ENCODE results near the gene DDC.

The DDC gene

DNA sequence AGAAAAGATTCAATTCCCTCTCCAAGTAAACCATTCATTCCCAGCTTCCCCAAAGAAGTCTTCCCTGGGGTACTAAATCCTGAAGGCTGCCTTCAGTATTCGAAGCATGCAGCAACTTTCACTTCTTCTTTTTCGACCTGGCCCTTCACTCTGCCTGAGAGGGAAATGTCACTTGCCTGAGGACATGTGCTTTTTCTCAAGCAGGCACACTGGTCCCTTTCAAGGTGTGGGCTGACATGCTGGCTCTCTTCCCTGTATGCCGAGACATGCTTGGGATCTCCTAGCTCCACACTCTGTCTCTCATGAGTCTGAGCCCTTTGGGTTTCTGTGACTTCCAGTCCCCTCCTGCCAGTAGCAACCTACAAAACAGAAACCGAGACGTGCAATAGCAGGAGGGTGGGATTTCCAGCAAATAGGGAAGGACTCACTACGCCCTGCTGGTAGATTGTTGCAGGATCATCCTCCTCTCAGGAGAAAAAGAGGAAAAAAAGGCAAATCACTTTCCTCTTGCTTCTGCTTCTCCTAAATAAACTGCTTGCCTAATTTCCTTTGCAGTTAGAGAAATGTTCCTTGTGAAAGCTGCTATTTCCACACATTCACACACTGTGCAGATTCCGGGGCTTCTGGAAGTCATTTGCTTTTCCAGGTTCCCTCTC is 148.6 kb downstream of the DDC start:
- DNase-seq (ENCODE audit: low read depth in 2 of 2), result no peak

DNA sequence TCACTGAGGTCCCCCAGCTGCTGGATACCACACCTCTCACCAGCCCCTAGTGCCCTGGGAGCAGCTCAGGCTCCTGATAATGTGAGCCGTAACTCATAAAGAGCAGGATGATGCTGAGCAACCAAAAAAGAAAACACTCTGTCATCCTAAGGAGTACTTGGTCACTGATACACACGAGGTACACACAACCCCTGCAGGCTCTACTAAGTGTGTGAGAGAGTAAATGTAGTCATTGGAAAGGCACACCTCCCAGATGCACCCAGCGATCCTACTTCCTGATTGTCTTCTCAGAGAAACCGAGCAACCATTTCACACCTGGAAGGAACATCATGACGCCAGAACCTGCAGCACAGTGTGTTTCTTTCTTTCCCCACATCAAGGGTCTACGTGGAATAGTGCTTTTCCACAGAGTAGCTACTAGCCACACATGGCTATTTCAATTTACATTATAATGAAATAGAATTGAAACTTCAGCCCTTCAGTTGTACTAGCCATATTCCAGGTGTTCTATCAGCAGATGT is 149.3 kb downstream of the DDC start:
- no peak for DNase-seq (ENCODE audit: low read depth in 2 of 2)

GRCh38 chr7:50413561-50413960 is 151.6 kb downstream of the DDC start:
- DNase-seq (ENCODE audit: low read depth in 2 of 2), result no peak

- no peak for DNase-seq (ENCODE audit: low read depth in 2 of 2)
Measured at GRCh38 chr7:50412973-50413372, 152.2 kb downstream of the DDC start.

GRCh38 chr7:50411332-50411731 is 153.9 kb downstream of the DDC start:
- no peak for DNase-seq (ENCODE audit: low read depth in 2 of 2)

GRCh38 chr7:50409856-50410745 is 155.1 kb downstream of the DDC start:
- DNase-seq (ENCODE audit: low read depth in 2 of 2), result no peak
